ENCODE measurements around the gene FTO. TPM values are rescaled to one million over a fixed set of nuclear protein-coding genes. Genes with fewer than 3 reads are reported as not detected.

The FTO gene
- polyA plus RNA-seq, 2 of the 4 experiments (the other 2 are of a cell fraction) = 48.7 to 101 TPM

- no peak for TF ChIP-seq MAFK (IDR thresholded peaks at IDR 0.05; ENCODE audit: partially characterized antibody)
- TF ChIP-seq FOXS1 (CRISPR knock-in tag; IDR thresholded peaks at IDR 0.05) = no peak
Observed at GRCh38 chr16:53966821-53967571, 263.0 kb downstream of the FTO start (continued).

GRCh38 chr16:53967572-53967971 lies 263.6 kb downstream of the FTO start:
- H3K27ac ChIP-seq = no peak overlapping the region
- ChIA-PET CTCF (no interaction called here), POLR2A (no interaction called here)
- H3K4me2 ChIP-seq = no peak overlapping the region
- FAIRE-seq (no peak), ATAC-seq (no peak), DNase-seq (ENCODE audit: low read depth in 1 of 2, low spot score in 1 of 2) (no peak)
- no peak for TF ChIP-seq EHMT2 (IDR thresholded peaks at IDR 0.05; ENCODE audit: low read depth)
- no peak for TF ChIP-seq ZSCAN20 (CRISPR knock-in tag; IDR thresholded peaks at IDR 0.05)
- no peak for TF ChIP-seq HOXB13 (CRISPR knock-in tag; IDR thresholded peaks at IDR 0.05; ENCODE audit: low read depth)
- TF ChIP-seq KDM5A (IDR thresholded peaks at IDR 0.05) = no peak
- no peak for TF ChIP-seq NR3C1 (IDR thresholded peaks at IDR 0.05)
- TF ChIP-seq HDAC2 (IDR thresholded peaks at IDR 0.05) = no peak
- TF ChIP-seq EHF (CRISPR knock-in tag; IDR thresholded peaks at IDR 0.05) = no peak
- TF ChIP-seq GATA3 (IDR thresholded peaks at IDR 0.05; ENCODE audit: borderline replicate concordance) = no peak
- no peak for TF ChIP-seq ATOH8 (CRISPR knock-in tag; IDR thresholded peaks at IDR 0.05; ENCODE audit: low read depth)
- TF ChIP-seq ESRRA (IDR thresholded peaks at IDR 0.05; ENCODE audit: borderline replicate concordance, low read length) = no peak
- no peak for TF ChIP-seq FOSL2 (IDR thresholded peaks at IDR 0.05)
- no peak for TF ChIP-seq FOSL2 (CRISPR knock-in tag; IDR thresholded peaks at IDR 0.05)
- no peak for TF ChIP-seq RARB (CRISPR knock-in tag; IDR thresholded peaks at IDR 0.05)
- TF ChIP-seq, protein P1, sequence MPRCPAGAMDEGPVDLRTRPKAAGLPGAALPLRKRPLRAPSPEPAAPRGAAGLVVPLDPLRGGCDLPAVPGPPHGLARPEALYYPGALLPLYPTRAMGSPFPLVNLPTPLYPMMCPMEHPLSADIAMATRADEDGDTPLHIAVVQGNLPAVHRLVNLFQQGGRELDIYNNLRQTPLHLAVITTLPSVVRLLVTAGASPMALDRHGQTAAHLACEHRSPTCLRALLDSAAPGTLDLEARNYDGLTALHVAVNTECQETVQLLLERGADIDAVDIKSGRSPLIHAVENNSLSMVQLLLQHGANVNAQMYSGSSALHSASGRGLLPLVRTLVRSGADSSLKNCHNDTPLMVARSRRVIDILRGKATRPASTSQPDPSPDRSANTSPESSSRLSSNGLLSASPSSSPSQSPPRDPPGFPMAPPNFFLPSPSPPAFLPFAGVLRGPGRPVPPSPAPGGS (IDR thresholded peaks at IDR 0.05) = no peak
- TF ChIP-seq CHD4 (IDR thresholded peaks at IDR 0.05; ENCODE audit: borderline replicate concordance) = no peak
- TF ChIP-seq CHD2 (IDR thresholded peaks at IDR 0.05; ENCODE audit: low read length, partially characterized antibody) = no peak
- TF ChIP-seq HEYL (CRISPR knock-in tag; IDR thresholded peaks at IDR 0.05) = no peak
- TF ChIP-seq MYC (IDR thresholded peaks at IDR 0.05; ENCODE audit: borderline replicate concordance, low read length) = no peak
- TF ChIP-seq ZNF302 (CRISPR knock-in tag; IDR thresholded peaks at IDR 0.05) = no peak
- TF ChIP-seq, protein P2, sequence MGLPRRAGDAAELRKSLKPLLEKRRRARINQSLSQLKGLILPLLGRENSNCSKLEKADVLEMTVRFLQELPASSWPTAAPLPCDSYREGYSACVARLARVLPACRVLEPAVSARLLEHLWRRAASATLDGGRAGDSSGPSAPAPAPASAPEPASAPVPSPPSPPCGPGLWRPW (IDR thresholded peaks at IDR 0.05) = no peak
- no peak for TF ChIP-seq BHLHE40 (IDR thresholded peaks at IDR 0.05; ENCODE audit: low read depth, low read length)
- no peak overlapping the region for H3K4me3 ChIP-seq
- WGBS (ENCODE audit: missing lambda C conversion rate) = 92% methylated on average over 6 of the region's 6 CpGs
- no peaks in the 10 kb centered on the region for H3K4me1 ChIP-seq
- no peaks in the 10 kb centered on the region for H3K9me3 ChIP-seq

GRCh38 chr16:53968454-53968853 lies 264.5 kb downstream of the FTO start:
- Histone ChIP-seq H3K9me3 (no peaks in the 10 kb centered on the region), H3K4me1 (no peaks in the 10 kb centered on the region), H3K4me2 (no peak overlapping the region), H3K4me3 (no peak overlapping the region), H3K27ac (no peak overlapping the region)
- ChIA-PET POLR2A (no interaction called here), CTCF (no interaction called here)
- FAIRE-seq (no peak), DNase-seq (ENCODE audit: low read depth in 1 of 2, low spot score in 1 of 2) (no peak), ATAC-seq (no peak)
- 67% methylated on average over 2 of the region's 2 CpGs for WGBS (ENCODE audit: missing lambda C conversion rate)
- TF ChIP-seq HOXB5 (CRISPR knock-in tag; IDR thresholded peaks at IDR 0.05) (no peak), ELK1 (IDR thresholded peaks at IDR 0.05; ENCODE audit: low read depth, low read length) (no peak), SREBF2 (IDR thresholded peaks at IDR 0.05) (no peak), HOXB13 (CRISPR knock-in tag; IDR thresholded peaks at IDR 0.05; ENCODE audit: low read depth) (no peak), EHMT2 (IDR thresholded peaks at IDR 0.05; ENCODE audit: low read depth) (no peak)
- TF ChIP-seq, protein P3, sequence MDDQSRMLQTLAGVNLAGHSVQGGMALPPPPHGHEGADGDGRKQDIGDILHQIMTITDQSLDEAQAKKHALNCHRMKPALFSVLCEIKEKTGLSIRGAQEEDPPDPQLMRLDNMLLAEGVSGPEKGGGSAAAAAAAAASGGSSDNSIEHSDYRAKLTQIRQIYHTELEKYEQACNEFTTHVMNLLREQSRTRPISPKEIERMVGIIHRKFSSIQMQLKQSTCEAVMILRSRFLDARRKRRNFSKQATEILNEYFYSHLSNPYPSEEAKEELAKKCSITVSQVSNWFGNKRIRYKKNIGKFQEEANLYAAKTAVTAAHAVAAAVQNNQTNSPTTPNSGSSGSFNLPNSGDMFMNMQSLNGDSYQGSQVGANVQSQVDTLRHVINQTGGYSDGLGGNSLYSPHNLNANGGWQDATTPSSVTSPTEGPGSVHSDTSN (IDR thresholded peaks at IDR 0.05) = no peak
- TF ChIP-seq, protein P4, sequence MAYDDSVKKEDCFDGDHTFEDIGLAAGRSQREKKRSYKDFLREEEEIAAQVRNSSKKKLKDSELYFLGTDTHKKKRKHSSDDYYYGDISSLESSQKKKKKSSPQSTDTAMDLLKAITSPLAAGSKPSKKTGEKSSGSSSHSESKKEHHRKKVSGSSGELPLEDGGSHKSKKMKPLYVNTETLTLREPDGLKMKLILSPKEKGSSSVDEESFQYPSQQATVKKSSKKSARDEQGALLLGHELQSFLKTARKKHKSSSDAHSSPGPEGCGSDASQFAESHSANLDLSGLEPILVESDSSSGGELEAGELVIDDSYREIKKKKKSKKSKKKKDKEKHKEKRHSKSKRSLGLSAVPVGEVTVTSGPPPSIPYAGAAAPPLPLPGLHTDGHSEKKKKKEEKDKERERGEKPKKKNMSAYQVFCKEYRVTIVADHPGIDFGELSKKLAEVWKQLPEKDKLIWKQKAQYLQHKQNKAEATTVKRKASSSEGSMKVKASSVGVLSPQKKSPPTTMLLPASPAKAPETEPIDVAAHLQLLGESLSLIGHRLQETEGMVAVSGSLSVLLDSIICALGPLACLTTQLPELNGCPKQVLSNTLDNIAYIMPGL (CRISPR knock-in tag; IDR thresholded peaks at IDR 0.05; ENCODE audit: borderline replicate concordance) = no peak
- TF ChIP-seq, protein P5, sequence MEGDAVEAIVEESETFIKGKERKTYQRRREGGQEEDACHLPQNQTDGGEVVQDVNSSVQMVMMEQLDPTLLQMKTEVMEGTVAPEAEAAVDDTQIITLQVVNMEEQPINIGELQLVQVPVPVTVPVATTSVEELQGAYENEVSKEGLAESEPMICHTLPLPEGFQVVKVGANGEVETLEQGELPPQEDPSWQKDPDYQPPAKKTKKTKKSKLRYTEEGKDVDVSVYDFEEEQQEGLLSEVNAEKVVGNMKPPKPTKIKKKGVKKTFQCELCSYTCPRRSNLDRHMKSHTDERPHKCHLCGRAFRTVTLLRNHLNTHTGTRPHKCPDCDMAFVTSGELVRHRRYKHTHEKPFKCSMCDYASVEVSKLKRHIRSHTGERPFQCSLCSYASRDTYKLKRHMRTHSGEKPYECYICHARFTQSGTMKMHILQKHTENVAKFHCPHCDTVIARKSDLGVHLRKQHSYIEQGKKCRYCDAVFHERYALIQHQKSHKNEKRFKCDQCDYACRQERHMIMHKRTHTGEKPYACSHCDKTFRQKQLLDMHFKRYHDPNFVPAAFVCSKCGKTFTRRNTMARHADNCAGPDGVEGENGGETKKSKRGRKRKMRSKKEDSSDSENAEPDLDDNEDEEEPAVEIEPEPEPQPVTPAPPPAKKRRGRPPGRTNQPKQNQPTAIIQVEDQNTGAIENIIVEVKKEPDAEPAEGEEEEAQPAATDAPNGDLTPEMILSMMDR (IDR thresholded peaks at IDR 0.05) = no peak

All from A549 (cell line).